Measurements from ENCODE around the gene SGSM1. TPM values are rescaled to one million over a fixed set of nuclear protein-coding genes. Genes with fewer than 3 reads are reported as not detected.

SGSM1 gene
- total RNA-seq, 2 donors from 2014 or later = 0.70 to 3.0 TPM

DNA sequence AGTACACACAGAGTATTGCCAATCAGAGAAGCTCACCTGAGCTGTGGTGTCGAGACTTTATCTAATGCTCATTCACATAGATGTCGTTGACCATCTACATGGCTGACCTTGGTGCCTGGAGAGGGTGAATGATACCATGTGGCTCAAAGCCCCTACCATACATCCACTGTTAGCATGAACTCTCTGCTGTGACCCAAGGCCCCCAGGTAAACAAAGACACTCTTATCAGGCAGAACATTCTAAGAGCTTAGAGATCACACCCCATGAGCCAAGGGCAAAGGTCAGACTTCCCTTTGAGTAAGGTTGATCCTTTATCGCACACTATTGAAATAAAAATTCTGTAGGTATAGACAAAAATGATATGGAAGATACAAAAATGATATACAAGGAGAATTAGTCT, 16.5 kb upstream of the SGSM1 start:
- H3K9me3 ChIP-seq (ENCODE audit: control insufficient read depth, low read length, poor library complexity, severe bottlenecking) = no peaks in the 10 kb centered on the region
- ATAC-seq (no peak), DNase-seq (no peak)
- H3K4me1 Mint-ChIP-seq = peaks cover 2% of the 10 kb centered on the region
- H3K36me3 Mint-ChIP-seq (ENCODE audit: low read depth) = no peaks in the 10 kb centered on the region
- H3K4me3 Mint-ChIP-seq = no peak overlapping the region
- no peak overlapping the region for H3K27ac Mint-ChIP-seq
- H3K27me3 Mint-ChIP-seq = peaks cover 9% of the 10 kb centered on the region

DNA sequence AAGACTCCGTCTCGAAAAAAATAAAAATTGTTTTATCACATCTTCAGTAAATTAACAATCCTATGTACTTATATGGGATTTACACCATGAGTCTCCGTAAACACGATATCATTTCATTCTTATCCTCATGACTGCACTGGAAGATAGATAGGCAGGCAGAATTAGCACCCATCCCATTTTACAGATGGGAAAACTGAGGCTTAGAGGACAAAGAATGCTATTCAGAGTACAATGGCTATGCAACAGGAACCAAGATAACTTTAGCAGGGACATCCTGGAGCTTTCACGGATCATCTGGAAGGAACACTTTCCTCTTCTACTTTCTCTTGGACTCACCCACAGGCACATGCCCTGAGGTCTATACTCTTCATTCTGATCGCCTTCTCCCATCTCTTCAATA, 14.6 kb upstream of the SGSM1 start:
- Mint-ChIP-seq H3K27me3 (peaks cover 9% of the 10 kb centered on the region), H3K36me3 (ENCODE audit: low read depth) (no peaks in the 10 kb centered on the region), H3K27ac (no peak overlapping the region), H3K4me1 (peaks cover 2% of the 10 kb centered on the region), H3K4me3 (no peak overlapping the region)
- ATAC-seq (no peak), DNase-seq (no peak)
- H3K9me3 ChIP-seq (ENCODE audit: control insufficient read depth, low read length, poor library complexity, severe bottlenecking) = no peaks in the 10 kb centered on the region

DNA sequence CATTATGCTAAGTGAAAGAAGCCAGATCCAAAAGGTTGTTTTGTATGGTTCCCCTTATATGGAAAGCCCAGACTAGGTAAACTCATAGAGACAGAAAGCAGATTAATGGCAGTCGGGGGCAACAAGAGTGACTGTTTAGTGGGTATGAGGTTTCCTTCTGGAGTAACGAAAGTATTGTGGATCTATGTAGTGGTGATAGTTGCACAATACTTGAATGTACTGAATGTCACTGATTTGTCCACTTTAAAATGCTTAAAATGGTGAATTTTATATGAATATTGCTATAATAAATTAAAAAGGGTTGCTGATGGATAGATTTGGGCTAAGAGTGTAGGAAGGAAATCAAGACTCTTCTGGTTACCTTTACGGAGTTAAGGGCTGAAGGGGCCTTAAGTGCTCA, 10.0 kb upstream of the SGSM1 start:
- no peaks in the 10 kb centered on the region for H3K36me3 Mint-ChIP-seq (ENCODE audit: low read depth)
- peaks cover 3% of the 10 kb centered on the region for H3K4me1 Mint-ChIP-seq
- DNase-seq (no peak), ATAC-seq (no peak)
- H3K27ac Mint-ChIP-seq = no peak overlapping the region
- no peak overlapping the region for H3K4me3 Mint-ChIP-seq
- H3K9me3 ChIP-seq (ENCODE audit: control insufficient read depth, low read length, poor library complexity, severe bottlenecking) = no peaks in the 10 kb centered on the region
- H3K27me3 Mint-ChIP-seq = peaks cover 4% of the 10 kb centered on the region

DNA sequence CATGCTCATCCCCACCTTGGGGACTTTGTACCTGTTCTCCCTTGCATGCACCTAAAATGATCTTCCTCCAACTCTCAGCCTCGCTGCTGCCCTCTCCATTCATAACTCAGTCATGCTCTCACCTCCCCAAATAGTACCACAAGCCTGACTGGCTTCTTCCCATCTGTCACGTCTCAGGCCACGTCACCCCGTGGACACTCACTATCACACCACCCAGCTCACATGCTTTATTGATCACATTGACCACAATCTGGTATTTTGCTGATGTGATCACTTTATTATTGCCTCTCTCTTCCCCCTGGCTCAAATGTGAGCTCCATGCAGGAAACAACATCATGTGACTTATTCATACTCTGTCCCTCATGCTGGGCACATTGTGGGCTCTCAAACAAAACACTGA, 9.2 kb upstream of the SGSM1 start:
- Mint-ChIP-seq H3K4me1 (peaks cover 6% of the 10 kb centered on the region), H3K27me3 (peaks cover 4% of the 10 kb centered on the region), H3K36me3 (ENCODE audit: low read depth) (no peaks in the 10 kb centered on the region), H3K27ac (no peak overlapping the region), H3K4me3 (no peak overlapping the region)
- H3K9me3 ChIP-seq (ENCODE audit: control insufficient read depth, low read length, poor library complexity, severe bottlenecking) = no peaks in the 10 kb centered on the region
- DNase-seq (no peak), ATAC-seq (no peak)

DNA sequence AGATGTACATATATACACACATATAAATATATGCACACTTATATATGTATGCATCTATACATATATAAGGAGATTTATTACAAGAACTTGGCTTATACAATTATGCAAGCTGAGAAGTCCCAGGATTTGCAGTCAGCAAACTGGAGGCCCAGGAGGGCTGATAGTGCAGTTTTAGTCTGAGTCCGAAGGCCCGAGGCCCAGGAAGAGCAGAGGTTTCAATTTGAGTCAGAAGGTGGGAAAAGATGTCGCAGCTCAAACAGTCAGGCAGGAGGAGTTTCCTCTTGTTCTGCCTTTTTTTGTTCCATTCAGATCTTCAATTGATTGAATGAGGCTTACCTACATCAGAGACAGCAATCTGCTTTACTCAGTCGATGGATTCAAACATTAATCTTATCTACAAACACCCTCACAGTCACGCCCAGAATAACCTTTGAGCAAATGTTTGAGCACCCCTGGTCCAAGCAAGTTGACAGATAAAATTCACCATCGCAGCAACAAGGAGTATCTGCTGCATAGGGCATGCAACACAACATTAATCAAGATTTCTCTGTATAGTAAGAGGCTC, 4.0 kb upstream of the SGSM1 start:
- no peaks in the 10 kb centered on the region for H3K27me3 Mint-ChIP-seq
- ATAC-seq = no peak
- DNase-seq = no peak
- H3K27ac Mint-ChIP-seq = peak overlapping the region; percentile 24
- peak overlapping the region; percentile 28 for H3K4me3 Mint-ChIP-seq
- peaks cover 12% of the 10 kb centered on the region for H3K4me1 Mint-ChIP-seq
- H3K36me3 Mint-ChIP-seq (ENCODE audit: low read depth) = peaks cover 2% of the 10 kb centered on the region
- H3K9me3 ChIP-seq (ENCODE audit: control insufficient read depth, low read length, poor library complexity, severe bottlenecking) = no peaks in the 10 kb centered on the region

DNA sequence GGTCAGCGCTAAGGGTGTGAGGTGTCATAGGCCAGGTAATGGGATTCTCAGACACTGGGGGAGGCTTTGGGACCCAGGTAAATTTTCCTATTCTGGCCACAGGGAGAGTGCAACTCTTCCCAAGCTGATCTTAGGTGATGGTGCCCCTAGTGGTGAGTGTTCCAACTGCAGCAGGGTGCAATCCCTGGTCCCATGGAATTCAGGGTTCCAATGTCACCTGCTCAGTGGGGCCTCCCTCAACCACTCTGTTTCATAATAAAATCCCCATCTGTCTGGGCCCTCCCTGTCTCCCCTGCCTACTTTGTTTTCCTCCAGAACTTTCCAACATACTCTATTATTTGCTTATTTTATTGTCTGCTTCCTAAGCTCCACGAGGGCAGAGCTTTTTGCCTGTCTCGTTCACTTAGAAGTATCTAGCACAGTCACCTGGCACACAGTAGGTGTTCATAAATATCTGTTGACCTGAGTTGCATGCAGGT, 2.9 kb upstream of the SGSM1 start:
- ATAC-seq = peak; percentile 39
- H3K4me3 Mint-ChIP-seq = no peak overlapping the region

DNA sequence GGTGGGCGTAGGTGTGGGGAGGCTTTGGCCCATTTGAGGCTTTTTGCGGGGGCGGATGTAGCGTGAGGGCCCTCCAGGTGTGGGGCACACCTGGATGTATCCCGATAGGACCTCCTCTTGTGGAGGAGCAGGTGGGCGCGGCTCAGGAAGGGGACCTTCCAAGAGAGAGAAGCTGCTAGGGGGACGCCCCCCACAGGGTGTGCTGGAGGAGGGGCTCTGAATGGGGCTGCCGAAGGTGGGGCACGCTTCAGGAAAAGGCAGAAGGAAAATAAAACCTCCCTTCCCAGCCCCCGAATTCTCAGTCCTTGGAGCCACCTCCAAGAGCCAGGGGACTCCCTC, 621 bp downstream of the SGSM1 start:
- H3K27ac Mint-ChIP-seq = peak overlapping the region; percentile 88
- no peaks in the 10 kb centered on the region for H3K9me3 ChIP-seq (ENCODE audit: control insufficient read depth, low read length, poor library complexity, severe bottlenecking)
- ATAC-seq = no peak
- no peaks in the 10 kb centered on the region for H3K27me3 Mint-ChIP-seq
- peak overlapping the region; percentile 82 for H3K4me3 Mint-ChIP-seq
- no peak for DNase-seq
- H3K4me1 Mint-ChIP-seq = peaks cover 29% of the 10 kb centered on the region
- H3K36me3 Mint-ChIP-seq (ENCODE audit: low read depth) = peaks cover 2% of the 10 kb centered on the region

More for the DNA sequence above, 2.9 kb upstream of the SGSM1 start:
- no peaks in the 10 kb centered on the region for H3K9me3 ChIP-seq (ENCODE audit: control insufficient read depth, low read length, poor library complexity, severe bottlenecking)
- H3K36me3 Mint-ChIP-seq (ENCODE audit: low read depth) = peaks cover 2% of the 10 kb centered on the region
- DNase-seq = peak; percentile 29 to 57 (median 36)
- no peak overlapping the region for H3K27ac Mint-ChIP-seq
- no peaks in the 10 kb centered on the region for H3K27me3 Mint-ChIP-seq
- H3K4me1 Mint-ChIP-seq = peaks cover 16% of the 10 kb centered on the region

DNA sequence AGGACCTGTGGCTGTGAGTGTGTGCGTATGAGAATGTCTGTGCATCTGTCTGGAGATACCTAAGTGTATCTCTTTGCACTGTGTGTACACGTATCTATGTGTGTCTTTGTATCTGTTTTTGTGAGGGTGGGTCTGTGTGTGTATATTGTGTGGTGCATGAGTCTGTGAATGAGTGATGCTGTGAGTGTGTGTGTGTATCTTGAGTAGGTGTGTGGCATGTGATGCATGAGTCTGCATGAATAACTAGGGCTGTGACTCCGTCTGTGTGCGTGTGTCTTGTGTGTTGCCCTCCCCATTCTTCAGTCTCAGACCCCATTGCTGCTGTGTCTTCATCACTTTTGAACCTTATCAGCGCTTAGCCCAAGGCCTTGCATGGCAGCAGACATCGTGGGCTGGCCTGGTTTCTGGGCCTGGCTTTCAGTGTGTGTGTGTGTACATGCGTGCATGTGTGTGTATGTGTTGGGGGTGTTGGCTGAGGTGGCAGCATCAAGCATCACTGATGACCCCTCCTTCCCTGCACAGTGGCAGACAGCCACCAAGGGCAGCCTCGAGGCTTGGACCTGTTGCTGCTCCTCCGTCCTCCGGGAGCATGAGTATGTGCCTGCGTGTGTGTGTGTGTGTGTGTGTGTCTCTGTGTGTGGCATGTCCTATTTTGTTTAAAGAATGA, 1.4 kb downstream of the SGSM1 start:
- H3K4me1 Mint-ChIP-seq = peaks cover 24% of the 10 kb centered on the region
- H3K4me3 Mint-ChIP-seq = peak overlapping the region; percentile 82
- peak overlapping the region; percentile 88 for H3K27ac Mint-ChIP-seq
- ATAC-seq (no peak), DNase-seq (no peak)
- no peaks in the 10 kb centered on the region for H3K27me3 Mint-ChIP-seq
- H3K36me3 Mint-ChIP-seq (ENCODE audit: low read depth) = peaks cover 2% of the 10 kb centered on the region
- no peaks in the 10 kb centered on the region for H3K9me3 ChIP-seq (ENCODE audit: control insufficient read depth, low read length, poor library complexity, severe bottlenecking)

DNA sequence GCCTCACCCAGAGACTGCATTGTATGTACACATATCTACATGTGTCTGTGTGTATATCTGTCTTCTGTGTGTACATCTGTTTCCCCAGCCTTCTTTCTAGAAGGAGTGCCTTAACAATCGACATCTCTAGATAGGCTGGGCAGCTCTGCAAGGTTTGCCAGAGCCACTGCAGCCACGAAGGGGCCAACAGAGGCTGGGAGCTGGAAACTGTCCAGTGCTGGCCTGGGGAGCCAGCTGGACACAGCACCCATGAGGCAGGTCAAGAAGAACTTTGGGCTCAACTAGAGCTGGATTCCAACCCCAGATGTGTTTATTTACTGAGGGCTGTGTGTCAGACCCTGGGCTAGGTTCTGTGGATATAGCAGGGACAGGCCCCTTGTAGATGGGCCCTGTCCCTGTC, 3.3 kb downstream of the SGSM1 start:
- Mint-ChIP-seq H3K27ac (peak overlapping the region; percentile 84), H3K4me1 (peaks cover 28% of the 10 kb centered on the region), H3K27me3 (no peaks in the 10 kb centered on the region), H3K4me3 (peak overlapping the region; percentile 68), H3K36me3 (ENCODE audit: low read depth) (peaks cover 7% of the 10 kb centered on the region)
- no peak for ATAC-seq
- DNase-seq = no peak
- no peaks in the 10 kb centered on the region for H3K9me3 ChIP-seq (ENCODE audit: control insufficient read depth, low read length, poor library complexity, severe bottlenecking)

DNA sequence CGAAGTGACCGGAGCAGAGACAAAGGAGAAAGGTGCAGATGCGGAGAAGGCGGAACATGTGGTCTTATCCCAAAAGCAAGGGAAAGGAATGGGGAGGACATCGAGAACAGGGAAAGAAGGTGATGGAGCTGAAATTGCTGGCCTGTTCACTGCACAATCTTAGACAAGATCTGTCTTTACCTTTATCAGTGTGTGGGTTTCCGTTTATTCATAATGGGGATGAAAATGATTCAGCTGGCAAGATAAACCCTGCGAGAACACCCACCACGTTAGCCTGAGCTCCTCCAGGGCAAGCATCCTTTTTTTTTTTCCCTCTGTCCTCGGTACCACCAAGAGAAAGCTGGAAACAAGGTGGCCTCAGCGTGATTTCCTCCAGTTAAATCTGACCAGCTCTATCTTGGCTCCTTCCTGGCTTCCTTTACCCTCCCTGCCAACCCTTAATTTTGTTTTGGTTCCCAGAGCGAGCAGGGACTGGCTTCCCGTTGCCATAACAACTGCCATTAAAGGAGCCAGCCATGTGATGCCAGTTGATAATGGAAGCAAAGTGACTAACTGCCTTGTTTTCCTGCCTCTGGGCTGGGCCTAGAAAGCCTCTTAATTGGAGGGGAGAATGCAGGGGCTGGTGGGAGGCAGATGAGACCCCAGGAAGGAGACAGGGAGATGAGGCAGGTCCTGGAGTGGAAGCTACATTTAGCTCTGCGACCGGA, 4.2 kb downstream of the SGSM1 start:
- H3K27me3 Mint-ChIP-seq = no peaks in the 10 kb centered on the region
- no peak for DNase-seq
- ATAC-seq = no peak
- H3K9me3 ChIP-seq (ENCODE audit: control insufficient read depth, low read length, poor library complexity, severe bottlenecking) = no peaks in the 10 kb centered on the region
- peaks cover 26% of the 10 kb centered on the region for H3K4me1 Mint-ChIP-seq
- no peak overlapping the region for H3K4me3 Mint-ChIP-seq
- H3K36me3 Mint-ChIP-seq (ENCODE audit: low read depth) = peaks cover 4% of the 10 kb centered on the region
- H3K27ac Mint-ChIP-seq = peak overlapping the region; percentile 84

DNA sequence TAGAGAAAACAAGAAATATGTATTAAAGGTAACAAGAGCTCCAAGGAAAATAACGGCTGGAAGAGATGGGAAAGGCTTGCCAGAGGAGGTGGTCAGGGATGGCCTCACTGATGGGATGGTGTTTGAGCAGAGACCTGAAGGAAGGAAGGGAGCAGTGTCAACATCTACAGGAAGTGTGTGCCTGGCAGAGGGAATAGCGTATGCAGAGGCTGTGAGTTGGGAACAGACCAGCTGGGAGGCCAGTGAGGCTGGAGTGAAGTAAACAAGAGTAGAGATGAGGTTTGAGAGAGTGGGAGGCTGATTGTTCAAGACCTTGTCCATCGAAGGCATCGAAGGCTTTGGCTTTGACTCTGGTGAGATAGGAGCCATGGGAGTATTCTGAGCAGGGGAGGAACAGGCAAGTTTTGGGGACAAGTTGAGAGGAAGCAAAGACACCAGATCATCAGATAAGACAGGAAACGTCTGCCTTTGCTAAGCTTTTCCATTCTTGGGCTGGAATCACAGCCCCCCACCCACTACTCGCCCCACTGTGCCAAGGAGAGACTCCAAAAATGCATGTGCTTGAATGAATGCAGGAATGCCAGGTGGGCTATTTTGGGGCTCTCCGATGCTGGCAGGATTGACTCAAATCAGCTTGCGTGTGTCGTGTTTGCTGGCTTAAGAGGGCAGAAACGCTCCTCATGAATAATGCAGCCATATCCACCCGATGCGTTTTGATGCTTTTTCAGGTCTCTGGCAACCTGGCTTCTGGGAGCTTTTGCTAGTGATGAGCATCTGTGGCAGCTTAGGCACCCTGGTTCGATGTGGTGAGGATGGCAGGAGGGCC, 7.2 kb downstream of the SGSM1 start:
- Mint-ChIP-seq H3K27me3 (no peaks in the 10 kb centered on the region), H3K4me1 (peaks cover 21% of the 10 kb centered on the region), H3K4me3 (no peak overlapping the region), H3K36me3 (ENCODE audit: low read depth) (peaks cover 4% of the 10 kb centered on the region), H3K27ac (no peak overlapping the region)
- ATAC-seq = no peak
- no peaks in the 10 kb centered on the region for H3K9me3 ChIP-seq (ENCODE audit: control insufficient read depth, low read length, poor library complexity, severe bottlenecking)
- no peak for DNase-seq

DNA sequence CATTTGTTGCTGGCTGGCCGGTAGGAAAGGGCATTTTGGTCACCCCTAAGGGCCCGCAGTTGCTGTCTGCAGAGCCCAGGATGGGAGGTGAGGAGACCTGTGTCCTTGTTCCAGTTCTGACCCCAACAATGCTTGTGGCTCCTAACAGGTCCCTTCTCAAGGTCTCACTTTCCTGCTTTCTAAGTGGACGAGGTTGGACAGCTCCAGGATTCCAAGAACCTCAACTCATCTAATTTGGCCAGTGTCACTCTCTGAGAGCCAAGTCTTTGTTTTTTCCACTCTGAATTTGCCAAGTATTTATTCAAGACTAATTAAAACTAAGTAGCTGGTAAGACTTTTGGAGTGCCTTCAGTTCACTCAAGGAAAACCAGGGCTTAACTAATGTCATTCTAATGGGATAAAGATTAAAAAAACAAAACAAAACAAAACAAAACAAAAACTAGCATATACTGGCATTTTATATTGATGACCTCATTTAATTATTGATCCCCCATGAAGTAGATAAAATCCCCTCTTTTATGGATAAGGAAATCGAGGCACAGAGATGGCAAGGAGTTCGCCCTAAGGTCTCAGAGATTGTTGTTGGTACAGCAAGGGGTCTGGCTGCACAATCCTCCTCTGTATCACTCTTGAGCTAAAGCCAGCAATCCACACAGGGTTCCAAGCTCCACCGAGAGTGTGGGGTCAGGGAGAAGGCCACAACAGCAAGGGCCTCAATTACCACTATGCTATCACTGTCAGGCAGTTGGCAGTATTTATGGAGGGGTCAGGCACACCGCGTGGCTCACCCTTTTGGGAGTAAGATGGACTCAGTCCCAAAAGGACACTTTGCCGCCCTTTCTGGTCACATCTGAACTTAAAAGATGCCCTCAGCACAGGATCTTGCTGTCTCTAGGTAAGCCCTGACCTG, 8.1 kb downstream of the SGSM1 start:
- ATAC-seq = no peak
- H3K4me1 Mint-ChIP-seq = peaks cover 19% of the 10 kb centered on the region
- H3K27ac Mint-ChIP-seq = no peak overlapping the region
- H3K9me3 ChIP-seq (ENCODE audit: control insufficient read depth, low read length, poor library complexity, severe bottlenecking) = no peaks in the 10 kb centered on the region
- no peak for DNase-seq
- peaks cover 4% of the 10 kb centered on the region for H3K36me3 Mint-ChIP-seq (ENCODE audit: low read depth)
- H3K4me3 Mint-ChIP-seq = no peak overlapping the region
- no peaks in the 10 kb centered on the region for H3K27me3 Mint-ChIP-seq
